ENCODE measurements around the gene STXBP2. TPM values are rescaled to one million over a fixed set of nuclear protein-coding genes. Genes with fewer than 3 reads are reported as not detected.

Gene STXBP2
- total and polyA plus RNA-seq, 9 of the 15 experiments (the other 6 are each of a cell fraction or from before 2014, with no cell fraction given): 2.5 to 163 (median 71.3) TPM

- TF ChIP-seq MIER1 (IDR thresholded peaks at IDR 0.05; ENCODE audit: low read depth): no peak
- peak; percentile 47; the same call in 1 of the 2 replicates for TF ChIP-seq MBD2 (IDR thresholded peaks at IDR 0.05; ENCODE audit: borderline replicate concordance, low read depth)
- no peak for TF ChIP-seq CCNT2 (IDR thresholded peaks at IDR 0.05; ENCODE audit: borderline replicate concordance, extremely low read depth, insufficient read length, low read depth, low read length)
- TF ChIP-seq BRF1 (IDR thresholded peaks at IDR 0.05; ENCODE audit: borderline replicate concordance, extremely low read depth, insufficient read length): no peak
- TF ChIP-seq KLF6 (CRISPR knock-in tag; IDR thresholded peaks at IDR 0.05; ENCODE audit: borderline replicate concordance): peak; percentile 68; the same call in 1 of the 2 replicates
- TF ChIP-seq HDAC2 (IDR thresholded peaks at IDR 0.05): no peak; the same call in none of the 2 replicates
- TF ChIP-seq ZFP36 (IDR thresholded peaks at IDR 0.05; ENCODE audit: low read depth, low read length, partially characterized antibody): no peak
- TF ChIP-seq MGA (IDR thresholded peaks at IDR 0.05): no peak
- TF ChIP-seq CHD1 (IDR thresholded peaks at IDR 0.05; ENCODE audit: low read length): peak; percentile 95
- TF ChIP-seq HINFP (tag; conservative IDR thresholded peaks at IDR 0.05; ENCODE audit: low read depth): no peak
These were observed 705 bp downstream of the STXBP2 start (continued) for GRCh38 chr19:7637374-7638256.
